Measurements from ENCODE around the gene DENND1A.
A peak's percentile ranks its signal among the peaks of the same experiment; 100 is the strongest.

DENND1A gene

GRCh38 chr9:123335193-123335985 lies 594.5 kb downstream of the DENND1A start:
- peak; percentile 75 for DNase-seq (ENCODE audit: low read depth)

GRCh38 chr9:123334639-123335038 lies 595.3 kb downstream of the DENND1A start:
- no peak for DNase-seq (ENCODE audit: low read depth)

GRCh38 chr9:123333058-123333669 lies 596.8 kb downstream of the DENND1A start:
- peak; percentile 78 for DNase-seq (ENCODE audit: low read depth)

DNA sequence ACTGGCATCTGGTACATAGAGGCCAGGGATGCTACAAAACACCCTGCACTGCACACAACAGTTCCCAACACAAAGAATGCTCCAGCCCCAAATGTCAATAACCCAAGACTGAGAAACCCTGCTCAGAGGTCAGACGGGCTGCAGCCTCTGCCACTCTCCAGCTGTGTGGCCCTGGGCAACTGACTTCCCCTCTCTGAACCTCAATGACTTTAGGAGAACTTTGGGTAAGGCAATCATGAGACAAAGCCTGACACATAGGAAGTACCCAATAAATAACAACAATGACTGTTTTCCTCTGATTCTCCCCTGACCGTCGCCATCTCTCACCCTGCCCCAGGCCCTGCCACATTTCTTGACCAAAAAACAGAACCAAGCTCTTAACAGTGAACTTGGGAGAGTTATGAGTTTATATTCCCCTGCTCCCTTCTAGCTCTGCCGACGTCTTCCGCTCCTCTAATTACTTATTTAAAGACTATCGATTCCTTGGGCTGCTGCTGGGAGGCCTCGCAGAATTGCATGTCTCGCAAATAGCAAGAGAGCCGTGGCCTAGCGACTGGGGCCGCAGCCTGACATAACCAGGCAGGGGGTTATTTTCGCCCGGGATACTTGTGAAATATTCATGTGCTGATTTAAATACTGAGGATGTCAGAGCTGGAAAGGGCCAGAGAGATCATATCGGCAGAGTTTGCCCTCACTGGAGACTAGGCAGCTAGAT lies 598.4 kb downstream of the DENND1A start:
- DNase-seq (ENCODE audit: low read depth): no peak

Measured in GM04503 (cell line).